ENCODE measurements around the gene ZFYVE27. TPM values are rescaled to one million over a fixed set of nuclear protein-coding genes. Genes with fewer than 3 reads are reported as not detected.

The ZFYVE27 gene
- total and polyA plus RNA-seq, 2 donors = 13.8 to 23.7 TPM

GRCh38 chr10:97805949-97806348, 69.0 kb downstream of the ZFYVE27 start:
- Histone ChIP-seq H3K4me1 (ENCODE audit: control insufficient read depth in 2 of 2, insufficient read depth in 2 of 2, low read length in 2 of 2) (no peaks in the 10 kb centered on the region), H3K36me3 (ENCODE audit: control insufficient read depth in 2 of 2, insufficient read depth in 2 of 2, low read length in 1 of 2) (no peaks in the 10 kb centered on the region), H3K27ac (ENCODE audit: low read depth in 1 of 2, low read length in 1 of 2) (no peak overlapping the region), H3K27me3 (ENCODE audit: control insufficient read depth in 2 of 2, insufficient read depth in 1 of 2, low read length in 1 of 2) (peaks cover 0 to 7% of the 10 kb centered on the region in 2 donors), H3K4me3 (ENCODE audit: low read length in 2 of 2) (no peak overlapping the region), H3K9me3 (ENCODE audit: control insufficient read depth in 2 of 2, insufficient read depth in 1 of 2, low read length in 1 of 2) (no peaks in the 10 kb centered on the region)
- DNase-seq (ENCODE audit: low read depth in 6 of 9, low spot score in 9 of 9) = no peak
- WGBS = 89% methylated on average over 6 of the region's 6 CpGs

GRCh38 chr10:97810446-97810845, 73.5 kb downstream of the ZFYVE27 start:
- no peaks in the 10 kb centered on the region for H3K4me1 ChIP-seq (ENCODE audit: control insufficient read depth in 2 of 2, insufficient read depth in 2 of 2, low read length in 2 of 2)
- no peaks in the 10 kb centered on the region for H3K36me3 ChIP-seq (ENCODE audit: control insufficient read depth in 2 of 2, insufficient read depth in 2 of 2, low read length in 1 of 2)
- H3K4me3 ChIP-seq (ENCODE audit: low read length in 2 of 2) = no peak overlapping the region
- no peak for DNase-seq (ENCODE audit: low read depth in 6 of 9, low spot score in 9 of 9)
- peaks cover 0 to 3% of the 10 kb centered on the region in 2 donors for H3K27me3 ChIP-seq (ENCODE audit: control insufficient read depth in 2 of 2, insufficient read depth in 1 of 2, low read length in 1 of 2)
- 82% methylated on average over 7 of the region's 7 CpGs for WGBS
- no peaks in the 10 kb centered on the region for H3K9me3 ChIP-seq (ENCODE audit: control insufficient read depth in 2 of 2, insufficient read depth in 1 of 2, low read length in 1 of 2)
- H3K27ac ChIP-seq (ENCODE audit: low read depth in 1 of 2, low read length in 1 of 2) = no peak overlapping the region

Other genes with a start within 250 kb of the ZFYVE27 start
- 58.4 TPM for gene MMS19, start 238.7 kb upstream of the ZFYVE27 start, total RNA-seq
- gene MMS19, start 238.7 kb upstream of the ZFYVE27 start, polyA plus RNA-seq = 107 TPM
- 2.5 TPM for gene UBTD1, start 238.2 kb upstream of the ZFYVE27 start, total RNA-seq
- gene UBTD1, start 238.2 kb upstream of the ZFYVE27 start, polyA plus RNA-seq = 7.8 TPM
- gene ANKRD2, start 164.3 kb upstream of the ZFYVE27 start, total RNA-seq = 0.05 TPM
- gene ANKRD2, start 164.3 kb upstream of the ZFYVE27 start, polyA plus RNA-seq = 0.68 TPM
- gene HOGA1, start 152.7 kb upstream of the ZFYVE27 start, total RNA-seq = 0.19 TPM
- 0.18 TPM for gene HOGA1, start 152.7 kb upstream of the ZFYVE27 start, polyA plus RNA-seq
- gene C10orf62, start 147.4 kb upstream of the ZFYVE27 start, total RNA-seq = not detected
- not detected for gene C10orf62, start 147.4 kb upstream of the ZFYVE27 start, polyA plus RNA-seq
- 2.0 TPM for gene MORN4, start 103.6 kb upstream of the ZFYVE27 start, total RNA-seq
- gene MORN4, start 103.6 kb upstream of the ZFYVE27 start, polyA plus RNA-seq = 4.7 TPM
- gene PI4K2A, start 96.5 kb upstream of the ZFYVE27 start, total RNA-seq = 8.9 TPM
- gene PI4K2A, start 96.5 kb upstream of the ZFYVE27 start, polyA plus RNA-seq = 13.5 TPM
- gene AVPI1, start 49.9 kb upstream of the ZFYVE27 start, total RNA-seq = 1.4 TPM
- gene AVPI1, start 49.9 kb upstream of the ZFYVE27 start, polyA plus RNA-seq = 11.5 TPM
- 3.7 TPM for gene MARVELD1, start 23.4 kb upstream of the ZFYVE27 start, total RNA-seq
- 14.2 TPM for gene MARVELD1, start 23.4 kb upstream of the ZFYVE27 start, polyA plus RNA-seq
- gene SFRP5, start 34.9 kb downstream of the ZFYVE27 start, total RNA-seq = 2.4 TPM
- gene SFRP5, start 34.9 kb downstream of the ZFYVE27 start, polyA plus RNA-seq = 0.41 TPM
- 0.52 TPM for gene GOLGA7B, start 112.7 kb downstream of the ZFYVE27 start, total RNA-seq
- gene GOLGA7B, start 112.7 kb downstream of the ZFYVE27 start, polyA plus RNA-seq = 0.96 TPM

All from thymus (tissue), 11 donors.